SK-N-SH (cell line): ENCODE measurements around the gene TARBP1. TPM values are rescaled to one million over a fixed set of nuclear protein-coding genes. Genes with fewer than 3 reads are reported as not detected.

Experiments used
- CTCF ChIA-PET: fragments of 300-600, 350-600 bp; formaldehyde crosslinking; extraction: SDS; loops from one replicate; lab custom pipeline; 2021; lab: Yijun Ruan, JAX
- POLR2A ChIA-PET: fragments of 350-600 bp; sonication (Branson Sonifier 250); formaldehyde crosslinking; extraction: SDS; loops from one replicate; lab custom pipeline; 2020; ENCODE audit warnings: antibody characterized with exemption, inconsistent platforms; lab: Yijun Ruan, JAX
- DNase-seq: peaks from one replicate; pipeline ENCODE4 v3.0.0; 2012
- H2AFZ ChIP-seq: fragments of 200-600 bp; sonication (generic); 2 replicates; pipeline ENCODE4 v1.8.1; 2016; ENCODE audit warnings: antibody characterized with exemption, mild to moderate bottlenecking, low read depth
- H3F3A ChIP-seq: fragments of 200-600 bp; sonication (generic); replicated peaks from 2 replicates; pipeline ENCODE3; 2016; ENCODE audit warnings: antibody characterized with exemption, mild to moderate bottlenecking; ENCODE audit not compliant: insufficient read depth
- H3K27ac ChIP-seq, 2 experiments: fragments of 200-500 bp in 1 of 2; fragments of 200-600 bp in 1 of 2; sonication (Bioruptor generic) in 1 of 2; sonication (generic), shearing (Covaris generic) in 1 of 2; 2 replicates each; pipeline versions ENCODE4 v1.5.1 to v1.6.1; 2014 to 2016; ENCODE audit warnings: low read depth in 2 of 2, inconsistent platforms in 1 of 2, low read length in 1 of 2, mild to moderate bottlenecking in 1 of 2, mixed read lengths in 1 of 2
- H3K27me3 ChIP-seq: fragments of 200-600 bp; sonication (generic), shearing (Covaris generic); 2 replicates; pipeline ENCODE4 v1.6.1; 2016; ENCODE audit warnings: mixed run types; ENCODE audit not compliant: insufficient read depth
- H3K36me3 ChIP-seq, 2 experiments: fragments of 200-500 bp in 1 of 2; fragments of 200-600 bp in 1 of 2; sonication (Bioruptor generic) in 1 of 2; sonication (generic) in 1 of 2; replicated peaks in 1 of 2; 2 replicates each; pipeline versions ENCODE3 to v1.5.1; 2014 to 2016; ENCODE audit warnings: low read length in 1 of 2, mild to moderate bottlenecking in 1 of 2; ENCODE audit not compliant: insufficient read depth in 2 of 2, control insufficient read depth in 1 of 2
- H3K4me1 ChIP-seq, 2 experiments: fragments of 200-500 bp in 1 of 2; fragments of 200-600 bp in 1 of 2; sonication (Bioruptor generic) in 1 of 2; sonication (generic), shearing (Covaris generic) in 1 of 2; 2 replicates each; pipeline versions ENCODE4 v1.5.1 to v1.6.1; 2014 to 2016; ENCODE audit warnings: low read depth in 1 of 2, low read length in 1 of 2, mixed run types in 1 of 2; ENCODE audit not compliant: insufficient read depth in 2 of 2, control insufficient read depth in 1 of 2
- H3K4me2 ChIP-seq: fragments of 200-600 bp; sonication (generic), shearing (Covaris generic); 2 replicates; pipeline ENCODE4 v1.6.1; 2017; ENCODE audit warnings: mixed run types
- H3K4me3 ChIP-seq, 2 experiments: fragments of 200-500 bp in 1 of 2; fragments of 200-600 bp in 1 of 2; sonication (Bioruptor generic) in 1 of 2; sonication (generic), shearing (Covaris generic) in 1 of 2; 2 replicates each; pipeline versions ENCODE4 v1.5.1 to v1.8.1; 2014 to 2016; ENCODE audit warnings: low read depth in 2 of 2, inconsistent platforms in 1 of 2, low read length in 1 of 2, mild to moderate bottlenecking in 1 of 2, mixed read lengths in 1 of 2, moderate library complexity in 1 of 2
- H3K79me2 ChIP-seq: fragments of 200-600 bp; sonication (generic); 2 replicates; pipeline ENCODE4 v1.8.1; 2017; ENCODE audit warnings: mild to moderate bottlenecking; ENCODE audit not compliant: insufficient read depth
- H3K9ac ChIP-seq: fragments of 200-600 bp; sonication (generic); 2 replicates; pipeline ENCODE4 v1.6.1; 2017; ENCODE audit warnings: mixed run types
- H3K9me2 ChIP-seq: fragments of 200-600 bp; sonication (generic); 2 replicates; pipeline ENCODE4 v1.6.1; 2017; ENCODE audit warnings: mixed run types
- H3K9me3 ChIP-seq: fragments of 200-600 bp; sonication (generic); 2 replicates; pipeline ENCODE4 v1.6.1; 2017; ENCODE audit warnings: mixed run types, mild to moderate bottlenecking, moderate library complexity
- H4K20me1 ChIP-seq: fragments of 200-600 bp; sonication (generic); 2 replicates; pipeline ENCODE4 v1.6.1; 2017; ENCODE audit warnings: mild to moderate bottlenecking, mixed run types; ENCODE audit not compliant: insufficient read depth
- CHD2 ChIP-seq: fragments of 150-350 bp; IDR thresholded peaks from 2 replicates; pipeline ENCODE4 v1.6.1; 2018; ENCODE audit warnings: low read length; ENCODE audit not compliant: partially characterized antibody
- ELF1 ChIP-seq: IDR thresholded peaks from 2 replicates; pipeline ENCODE4 v1.4.0; 2012
- FOSL2 ChIP-seq: IDR thresholded peaks from 2 replicates; pipeline ENCODE4 v1.4.0; 2012; ENCODE audit warnings: low read depth, mild to moderate bottlenecking, moderate library complexity, borderline replicate concordance
- GABPA ChIP-seq: IDR thresholded peaks from 2 replicates; pipeline ENCODE4 v1.4.0; 2012; ENCODE audit warnings: low read depth, mild to moderate bottlenecking
- MAX ChIP-seq: IDR thresholded peaks from 2 replicates; pipeline ENCODE4 v1.4.0; 2012; ENCODE audit warnings: low read depth
- MEF2A ChIP-seq: IDR thresholded peaks from 2 replicates; pipeline ENCODE4 v1.4.0; 2012; ENCODE audit warnings: low read depth, borderline replicate concordance
- MXI1 ChIP-seq: IDR thresholded peaks from 2 replicates; pipeline ENCODE4 v1.6.1; 2012; ENCODE audit warnings: mild to moderate bottlenecking, low read depth, low read length, improper control_type of control experiment
- NFIC ChIP-seq: IDR thresholded peaks from 2 replicates; pipeline ENCODE4 v1.4.0; 2012; ENCODE audit warnings: borderline replicate concordance
- NRF1 ChIP-seq: IDR thresholded peaks from 2 replicates; pipeline ENCODE4 v1.6.1; 2012; ENCODE audit warnings: low read depth, mild to moderate bottlenecking, low read length
- POLR2AphosphoS5 ChIP-seq: IDR thresholded peaks from 2 replicates; pipeline ENCODE4 v1.6.1; 2012; ENCODE audit warnings: low read depth, low read length
- RCOR1 ChIP-seq: fragments of 150-350 bp; IDR thresholded peaks from 2 replicates; pipeline ENCODE4 v1.6.1; 2017; ENCODE audit warnings: antibody characterized with exemption, low read length
- REST ChIP-seq: IDR thresholded peaks from 2 replicates; pipeline ENCODE4 v1.6.1; 2012; ENCODE audit warnings: mild to moderate bottlenecking, low read depth, low read length, moderate library complexity
- RFX5 ChIP-seq: IDR thresholded peaks from 2 replicates; pipeline ENCODE4 v1.6.1; 2012; ENCODE audit warnings: mild to moderate bottlenecking, improper control_type of control experiment, low read length
- RXRA ChIP-seq: IDR thresholded peaks from 2 replicates; pipeline ENCODE4 v1.4.0; 2012; ENCODE audit warnings: low read depth, mild to moderate bottlenecking, borderline replicate concordance
- TAF1 ChIP-seq: IDR thresholded peaks from 2 replicates; pipeline ENCODE4 v1.6.1; 2012; ENCODE audit warnings: low read depth, mild to moderate bottlenecking, low read length, moderate library complexity, borderline replicate concordance
- TCF12 ChIP-seq: IDR thresholded peaks from 2 replicates; pipeline ENCODE4 v1.4.0; 2012
- YY1 ChIP-seq: IDR thresholded peaks from 2 replicates; pipeline ENCODE4 v1.4.0; 2012; ENCODE audit warnings: low read depth, mild to moderate bottlenecking
- WGBS: methylation state at CpG from one replicate; pipeline ENCODE4 v1.1.6; 2017; ENCODE audit warnings: low lambda C conversion rate; 5-methylcytosine and 5-hydroxymethylcytosine counted together
- polyA plus RNA-seq, 3 experiments: library from polyadenylated mRNA; depleted of rRNA; stranded (reverse); fragments of >200 nt; gene quantifications; 2 replicates each; pipeline ENCODE4 v1.2.3, GENCODE V29; 2012

Gene TARBP1
- polyA plus RNA-seq, 1 of the 3 experiments (the other 2 are of a cell fraction), result 33.0 TPM

- Histone ChIP-seq H3K27me3 (no peaks in the 10 kb centered on the region), H3F3A (peaks cover 25% of the 10 kb centered on the region), H3K9me2 (no peaks in the 10 kb centered on the region), H3K79me2 (no peaks in the 10 kb centered on the region), H3K27ac (no peak overlapping the region), H3K4me3 (no peak overlapping the region), H3K9me3 (no peaks in the 10 kb centered on the region), H3K9ac (no peak overlapping the region), H2AFZ (no peak overlapping the region), H3K4me1 (peaks cover 10 to 34% of the 10 kb centered on the region in 2 experiments; a peak in 3 of 4 replicates), H4K20me1 (no peaks in the 10 kb centered on the region), H3K36me3 (no peaks in the 10 kb centered on the region), H3K4me2 (no peak overlapping the region)
- DNase-seq, result no peak
- CTCF ChIA-PET, result no interaction called here
- POLR2A ChIA-PET, result no interaction called here
- WGBS, result 92% methylated on average over 5 of the region's 5 CpGs
- TF ChIP-seq NRF1 (no peak), MXI1 (no peak), ELF1 (no peak), RCOR1 (no peak), REST (no peak), GABPA (no peak), POLR2AphosphoS5 (no peak), MEF2A (no peak), NFIC (no peak), TAF1 (no peak), RFX5 (no peak), FOSL2 (no peak), TCF12 (no peak), MAX (no peak), RXRA (no peak), YY1 (no peak), CHD2 (no peak)
Measured at GRCh38 chr1:234512451-234512861, 33.5 kb upstream of the TARBP1 start.
